HG03039 (cell line): ENCODE measurements around the gene ERCC2.

Source experiments
- ATAC-seq: cut with Tn5 transposase; IDR thresholded peaks from one replicate; pipeline ENCODE4 v1.9.1; 2021; ENCODE audit warnings: mild to moderate bottlenecking, moderate library complexity; ENCODE audit not compliant: unreplicated experiment

The ERCC2 gene

DNA sequence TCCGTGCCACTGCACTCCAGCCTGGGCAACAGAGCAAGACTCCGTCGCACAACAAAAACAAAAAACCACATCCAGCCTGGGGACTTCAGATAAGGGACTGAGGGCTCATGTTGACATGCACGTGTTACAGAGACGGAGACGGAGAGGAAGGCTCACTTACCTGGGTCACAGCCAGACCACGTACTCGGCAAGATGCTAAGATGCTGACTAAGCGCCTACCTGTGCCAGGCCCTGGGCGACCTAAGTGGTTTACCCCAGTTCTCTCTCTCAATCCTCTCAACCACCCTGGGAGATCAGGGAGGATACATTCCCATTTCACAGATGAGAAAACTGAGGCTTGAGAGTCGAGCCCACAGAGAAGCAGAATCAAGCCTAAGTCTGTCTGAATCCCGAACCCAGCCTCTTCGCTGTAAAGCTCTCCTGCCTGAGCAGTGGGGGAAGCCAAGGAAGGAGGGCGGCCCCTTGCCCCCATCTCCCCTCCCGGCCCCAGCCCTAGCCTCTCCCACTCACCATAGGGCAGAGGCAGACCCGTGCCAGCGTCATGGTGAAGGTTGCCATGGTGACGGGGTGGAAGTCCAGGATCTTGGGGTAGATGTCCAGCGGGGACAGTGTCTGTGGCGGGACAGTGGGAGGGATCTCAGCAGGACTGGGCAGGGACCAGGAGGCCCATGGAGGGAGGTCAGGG is 13.5 kb downstream of the ERCC2 start:
- no peak for ATAC-seq

DNA sequence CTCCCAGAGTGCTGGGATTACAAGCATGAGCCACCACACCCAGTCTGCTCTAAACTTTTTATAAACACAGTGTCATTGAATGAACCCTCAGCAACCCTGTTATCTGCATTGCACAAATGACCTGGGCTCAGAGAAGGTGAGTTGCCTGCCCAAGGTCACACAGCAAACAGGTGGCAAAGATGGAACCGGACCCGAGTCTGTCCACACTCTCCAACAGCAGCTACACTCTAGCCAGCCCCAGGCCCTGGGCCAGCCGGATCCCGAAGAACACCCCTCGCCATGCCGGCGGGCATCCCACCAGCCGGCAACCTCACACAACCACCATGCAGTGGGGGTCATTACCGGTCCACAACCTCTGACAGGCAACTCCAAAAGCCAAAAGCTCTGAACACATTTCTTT is 14.5 kb downstream of the ERCC2 start:
- ATAC-seq = no peak

DNA sequence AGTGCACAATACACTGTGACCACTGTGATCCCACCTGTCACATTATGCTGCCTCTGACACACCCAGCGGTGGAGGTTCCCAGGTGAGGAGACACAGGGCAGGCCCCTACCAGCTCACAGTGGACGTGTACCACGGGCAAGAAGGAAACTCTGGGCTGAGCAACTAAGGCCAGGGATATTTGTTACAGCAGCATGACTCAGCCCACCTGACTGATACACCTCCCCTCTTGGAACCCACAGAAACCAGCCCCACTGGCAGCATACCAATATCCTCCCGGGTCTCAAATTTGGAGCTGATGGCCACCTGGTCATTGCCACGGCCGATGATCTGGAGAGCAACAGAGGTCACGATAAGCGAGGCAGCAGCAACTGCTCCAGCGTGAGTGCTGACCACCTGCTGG is 15.0 kb downstream of the ERCC2 start:
- no peak for ATAC-seq

DNA sequence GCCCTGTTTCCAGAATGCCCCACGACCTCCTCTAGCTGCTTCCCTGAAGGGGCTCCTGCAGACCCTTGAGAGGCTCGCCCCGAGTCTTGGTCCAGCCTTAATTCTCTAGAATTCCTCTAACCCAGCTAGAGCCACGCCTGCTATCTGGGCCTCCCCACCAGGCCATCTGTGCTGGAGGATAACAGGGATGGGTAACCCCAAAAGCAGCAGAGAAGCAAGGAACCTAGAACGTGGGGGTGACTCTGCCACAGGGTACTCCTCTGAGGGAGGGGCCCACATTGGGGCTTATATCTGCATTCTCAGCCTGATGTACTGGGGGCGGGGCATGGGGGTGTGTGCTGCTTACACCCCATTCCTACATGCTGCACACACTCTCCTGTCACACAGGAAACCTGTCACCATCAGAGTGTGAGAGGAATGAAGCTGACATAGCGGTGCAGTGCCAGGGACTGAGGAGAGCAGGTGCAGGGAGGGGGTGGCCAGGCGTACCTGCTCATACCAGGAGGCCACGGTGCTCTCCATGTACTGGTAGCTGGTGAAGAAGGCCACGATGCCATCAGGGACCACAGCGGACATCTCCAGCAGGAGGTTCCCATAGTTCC is 16.0 kb downstream of the ERCC2 start:
- ATAC-seq = no peak

DNA sequence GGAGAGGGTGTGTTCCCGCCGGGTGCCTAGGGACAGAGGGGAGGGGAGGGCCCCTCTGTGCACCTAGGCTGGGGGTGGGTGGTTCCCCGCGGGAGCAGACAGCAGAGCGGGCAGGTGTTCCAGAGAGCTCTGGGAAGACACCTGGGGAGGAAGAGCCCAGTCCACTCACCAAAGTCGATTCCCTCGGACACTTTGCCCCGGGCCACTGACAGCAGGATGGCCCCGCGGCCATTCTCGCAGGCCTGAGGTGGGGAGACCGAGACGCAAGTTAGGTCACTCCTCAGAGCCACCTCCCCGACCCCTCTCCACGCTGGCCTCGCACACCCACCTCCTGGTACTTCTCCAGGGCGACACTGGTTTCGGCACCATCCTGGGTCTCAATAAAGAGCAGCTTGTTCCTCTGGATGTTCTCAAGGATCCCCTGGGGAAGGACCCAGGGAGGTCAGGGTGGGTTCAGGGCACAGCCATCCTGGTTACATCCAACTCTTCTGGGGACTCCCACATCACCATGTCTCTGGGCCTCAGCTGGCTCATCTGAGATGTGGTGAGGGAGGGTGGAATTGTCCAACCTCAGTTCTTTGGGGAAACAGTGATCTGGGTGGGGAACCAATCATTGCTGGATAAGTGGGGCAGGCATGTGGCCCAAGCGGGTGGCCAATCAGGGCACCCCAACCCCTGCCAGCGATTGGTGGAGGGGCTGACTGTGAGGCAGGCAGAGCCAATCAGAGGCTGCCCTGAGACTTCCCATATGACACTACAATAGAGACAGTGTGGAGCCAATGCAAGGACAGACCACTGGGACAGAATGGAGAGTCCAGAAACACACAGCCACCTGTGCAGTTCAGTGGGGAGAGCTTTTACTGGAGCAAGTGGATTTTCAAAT is 17.2 kb downstream of the ERCC2 start:
- no peak for ATAC-seq

DNA sequence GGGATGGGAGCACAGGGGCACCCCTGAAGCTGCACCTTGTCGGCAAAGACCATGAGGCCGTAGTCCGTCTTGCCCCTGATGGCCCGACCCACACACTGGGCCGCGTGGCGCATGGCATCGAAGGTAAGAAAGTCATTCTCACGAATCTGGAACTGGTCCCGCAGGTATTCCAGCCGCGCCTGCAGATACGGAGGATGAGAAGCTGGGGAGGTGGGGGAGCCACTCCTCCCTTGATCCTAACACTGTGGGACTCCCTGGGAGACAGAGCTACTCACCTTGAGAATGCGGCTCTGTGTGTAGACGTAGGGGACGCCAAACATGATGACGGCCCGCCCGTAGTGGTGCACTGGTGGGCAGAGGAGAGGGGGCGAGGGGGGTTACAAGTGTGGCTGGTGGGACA is 17.9 kb downstream of the ERCC2 start:
- no peak for ATAC-seq

DNA sequence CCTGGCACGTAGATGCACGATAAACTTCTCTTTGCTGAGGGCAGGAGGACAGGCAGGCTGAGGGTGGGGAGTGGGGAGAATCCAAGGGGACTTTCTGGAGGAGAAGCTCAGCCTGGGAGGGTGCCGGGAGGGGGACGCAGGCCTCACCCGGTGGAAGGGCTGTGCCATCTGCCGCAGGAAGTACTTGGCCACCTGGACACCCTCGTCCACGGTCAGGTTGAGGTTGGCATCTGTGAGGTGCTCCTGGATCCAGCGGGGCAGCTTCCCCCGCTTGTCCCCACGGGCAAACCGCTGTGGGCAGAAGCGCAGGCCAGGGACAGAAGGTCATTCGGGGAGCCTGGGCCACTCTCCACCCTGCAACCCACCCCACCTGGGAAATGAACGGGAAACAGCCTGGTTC is 18.3 kb downstream of the ERCC2 start:
- ATAC-seq = no peak

DNA sequence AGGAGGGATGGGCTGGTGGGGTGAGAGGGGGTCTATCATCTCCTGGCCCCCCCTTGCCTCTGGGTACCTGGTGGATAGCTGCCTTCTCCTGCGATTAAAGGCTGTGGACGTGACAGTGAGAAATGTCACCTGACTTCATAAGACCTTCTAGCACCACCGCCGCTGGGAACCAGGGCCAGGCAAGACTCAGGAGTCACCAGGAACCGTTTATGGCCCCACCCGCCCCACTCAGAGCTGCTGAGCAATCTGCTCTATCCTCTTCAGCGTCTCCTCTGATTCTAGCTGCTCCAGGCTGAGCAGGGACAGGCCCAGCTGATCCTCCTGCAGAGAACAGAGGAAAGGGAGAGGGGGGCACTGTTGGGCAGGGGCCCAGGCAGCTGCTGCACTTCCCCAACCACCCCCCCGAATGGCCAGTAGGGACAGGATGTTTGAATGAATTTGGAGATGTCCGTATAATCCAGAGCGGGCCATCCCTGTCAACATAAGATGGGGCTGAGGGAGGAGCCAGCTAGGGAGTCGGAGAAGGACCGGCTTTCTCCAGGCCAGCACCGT is 18.9 kb downstream of the ERCC2 start:
- ATAC-seq = no peak

DNA sequence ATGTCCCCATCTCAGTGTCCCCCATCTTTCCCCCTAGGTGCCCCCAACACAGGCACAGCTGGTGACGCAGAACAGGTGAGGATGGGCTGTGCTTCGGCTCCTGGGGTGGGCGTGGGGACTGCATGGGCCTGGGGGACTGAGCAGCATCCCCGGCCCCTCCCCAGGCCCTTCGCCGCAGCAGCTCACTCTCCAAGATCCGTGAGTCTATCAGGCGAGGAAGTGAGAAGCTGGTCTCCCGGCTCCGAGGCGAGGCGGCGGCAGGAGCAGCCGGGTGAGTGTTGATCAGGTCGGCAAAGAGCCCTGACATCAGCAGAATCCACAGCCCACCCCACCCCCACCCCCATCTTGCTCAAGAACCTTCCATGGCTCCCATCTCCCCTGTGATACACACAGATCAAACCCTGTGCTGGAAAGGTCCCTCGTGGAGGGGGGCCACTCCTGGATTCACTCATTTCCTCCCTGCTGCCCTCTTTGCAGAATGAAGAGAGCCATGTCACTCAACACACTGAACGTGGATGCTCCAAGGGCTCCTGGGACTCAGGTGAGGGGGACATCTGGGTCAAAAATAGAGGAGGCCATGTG is 19.8 kb downstream of the ERCC2 start:
- no peak for ATAC-seq

DNA sequence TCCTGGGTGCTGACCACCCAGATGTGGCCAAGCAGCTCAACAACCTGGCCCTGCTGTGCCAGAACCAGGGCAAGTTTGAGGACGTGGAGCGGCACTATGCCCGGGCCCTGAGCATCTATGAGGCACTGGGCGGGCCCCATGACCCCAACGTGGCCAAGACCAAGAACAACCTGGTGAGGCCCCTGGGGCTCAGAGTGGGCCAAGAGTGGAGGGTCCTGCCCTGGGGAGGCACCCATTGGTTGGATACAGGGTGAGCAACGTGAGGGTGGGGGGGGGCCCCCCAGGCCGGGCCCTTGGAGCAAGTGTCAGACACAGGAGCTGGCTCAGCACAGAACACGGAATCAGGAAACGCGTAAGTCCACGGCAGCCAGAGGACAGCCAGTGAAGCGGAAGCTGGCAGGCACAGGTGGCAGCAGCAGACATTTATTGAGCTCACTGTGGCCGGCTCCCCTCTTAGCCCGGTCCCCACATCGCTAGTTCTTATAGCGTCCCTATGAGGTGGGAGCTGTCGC is 20.9 kb downstream of the ERCC2 start:
- ATAC-seq = no peak

DNA sequence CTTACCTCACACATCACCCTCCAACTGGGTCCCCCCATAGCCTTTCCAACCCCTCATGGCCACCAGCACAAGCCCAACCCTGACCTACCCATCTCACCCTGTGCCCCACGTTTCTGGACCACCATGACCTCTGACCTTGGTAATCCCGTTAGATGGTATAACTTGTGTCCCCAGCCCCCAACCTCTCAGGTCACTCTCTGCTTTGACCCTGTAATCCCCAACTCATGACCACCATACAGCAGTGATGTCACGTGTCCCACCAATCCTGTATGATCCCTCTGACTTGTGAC is 21.3 kb downstream of the ERCC2 start:
- ATAC-seq = no peak

DNA sequence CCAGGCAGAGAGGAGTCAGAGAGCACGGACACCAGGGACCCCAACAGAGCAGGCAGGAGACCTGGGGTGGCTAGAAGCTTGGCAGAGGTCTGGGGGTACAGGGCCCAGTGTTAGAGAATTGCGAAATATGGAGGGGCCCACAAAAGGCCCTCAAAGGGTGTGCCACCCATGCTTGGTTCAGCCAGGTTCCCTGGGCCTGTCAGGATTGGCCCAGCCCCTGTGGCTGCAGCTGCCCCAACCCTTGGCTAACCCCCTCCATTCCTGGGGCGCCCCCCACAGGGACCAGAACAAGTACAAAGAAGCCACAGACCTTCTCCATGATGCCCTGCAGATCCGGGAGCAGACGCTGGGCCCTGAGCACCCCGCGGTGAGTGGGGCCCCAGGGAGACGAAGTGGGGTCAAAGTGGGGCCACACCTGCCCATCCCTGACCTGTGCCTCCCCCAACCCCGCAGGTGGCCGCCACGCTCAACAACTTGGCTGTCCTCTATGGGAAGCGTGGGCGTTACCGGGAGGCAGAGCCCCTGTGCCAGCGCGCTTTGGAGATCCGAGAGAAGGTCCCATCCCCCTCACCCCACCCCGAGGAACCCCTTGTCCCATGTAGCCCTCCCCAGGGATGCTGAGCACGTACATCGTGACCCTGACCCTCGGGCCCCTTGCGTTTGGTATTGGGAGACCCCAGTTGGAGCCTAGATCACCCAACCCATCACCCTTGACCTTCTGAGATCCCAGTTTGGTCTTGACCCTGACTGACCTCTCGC is 21.8 kb downstream of the ERCC2 start:
- no peak for ATAC-seq

DNA sequence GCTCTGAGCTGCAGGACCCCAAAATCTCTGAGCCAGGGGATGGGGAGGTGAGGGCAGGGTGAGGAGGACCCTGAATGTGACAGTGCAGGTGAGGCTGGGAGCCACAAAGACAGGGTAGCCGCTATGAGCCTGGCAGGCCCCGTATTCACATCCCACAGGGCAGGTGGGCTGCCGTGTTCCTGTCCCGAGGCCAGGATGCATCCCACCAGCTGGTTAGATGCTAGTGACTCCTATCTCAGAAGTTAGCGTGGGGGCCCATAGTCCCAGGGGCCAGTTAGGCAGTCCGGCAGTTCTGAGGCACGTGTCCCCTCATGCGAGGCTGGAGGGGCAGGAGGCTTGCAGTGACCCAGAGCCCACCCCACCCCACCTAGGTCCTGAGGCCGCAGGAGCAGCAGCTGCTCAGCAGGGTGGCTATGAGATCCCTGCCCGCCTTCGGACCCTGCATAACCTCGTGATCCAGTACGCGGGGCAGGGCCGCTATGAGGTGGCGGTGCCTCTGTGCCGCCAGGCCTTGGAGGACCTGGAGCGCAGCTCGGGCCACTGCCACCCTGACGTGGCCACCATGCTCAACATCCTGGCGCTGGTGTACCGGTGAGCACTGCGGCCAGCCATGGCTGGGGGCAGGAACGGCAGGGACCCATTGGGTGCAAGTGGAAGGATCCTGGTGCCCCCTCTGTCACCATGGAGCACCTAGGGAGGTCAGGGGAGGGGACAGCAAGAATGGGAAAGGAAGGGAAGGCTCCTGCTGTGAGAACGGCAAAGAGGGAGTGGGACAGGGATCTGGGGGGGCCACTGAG is 22.6 kb downstream of the ERCC2 start:
- ATAC-seq = no peak

DNA sequence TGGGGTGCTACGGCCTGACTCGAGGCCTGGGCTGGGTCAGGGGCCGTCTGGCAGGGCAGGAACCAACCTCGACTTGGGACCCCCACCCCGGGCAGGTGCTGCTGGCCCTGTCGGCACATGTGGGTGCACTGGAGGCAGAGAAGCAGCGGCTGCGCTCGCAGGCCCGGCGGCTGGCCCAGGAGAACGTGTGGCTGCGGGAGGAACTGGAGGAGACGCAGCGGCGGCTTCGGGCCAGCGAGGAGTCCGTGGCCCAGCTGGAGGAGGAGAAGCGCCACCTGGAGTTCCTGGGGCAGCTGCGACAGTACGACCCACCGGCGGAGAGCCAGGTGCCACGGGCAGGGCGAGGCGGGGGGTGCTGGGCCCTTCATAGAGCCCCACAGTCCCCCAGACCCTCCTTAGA is 23.9 kb downstream of the ERCC2 start:
- ATAC-seq = no peak

DNA sequence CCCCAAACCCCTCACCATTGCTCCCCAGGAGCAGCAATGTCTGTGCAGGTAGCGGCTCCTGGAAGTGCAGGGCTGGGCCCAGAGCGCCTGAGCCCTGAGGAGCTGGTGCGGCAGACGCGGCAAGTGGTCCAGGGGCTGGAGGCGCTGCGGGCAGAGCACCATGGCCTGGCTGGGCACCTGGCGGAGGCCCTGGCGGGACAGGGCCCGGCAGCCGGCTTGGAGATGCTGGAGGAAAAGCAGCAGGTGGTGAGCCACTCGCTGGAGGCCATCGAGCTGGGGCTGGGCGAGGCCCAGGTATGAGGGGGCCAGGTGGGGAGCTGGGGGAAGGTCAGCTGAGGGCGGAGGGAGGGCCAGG is 24.9 kb downstream of the ERCC2 start:
- no peak for ATAC-seq

DNA sequence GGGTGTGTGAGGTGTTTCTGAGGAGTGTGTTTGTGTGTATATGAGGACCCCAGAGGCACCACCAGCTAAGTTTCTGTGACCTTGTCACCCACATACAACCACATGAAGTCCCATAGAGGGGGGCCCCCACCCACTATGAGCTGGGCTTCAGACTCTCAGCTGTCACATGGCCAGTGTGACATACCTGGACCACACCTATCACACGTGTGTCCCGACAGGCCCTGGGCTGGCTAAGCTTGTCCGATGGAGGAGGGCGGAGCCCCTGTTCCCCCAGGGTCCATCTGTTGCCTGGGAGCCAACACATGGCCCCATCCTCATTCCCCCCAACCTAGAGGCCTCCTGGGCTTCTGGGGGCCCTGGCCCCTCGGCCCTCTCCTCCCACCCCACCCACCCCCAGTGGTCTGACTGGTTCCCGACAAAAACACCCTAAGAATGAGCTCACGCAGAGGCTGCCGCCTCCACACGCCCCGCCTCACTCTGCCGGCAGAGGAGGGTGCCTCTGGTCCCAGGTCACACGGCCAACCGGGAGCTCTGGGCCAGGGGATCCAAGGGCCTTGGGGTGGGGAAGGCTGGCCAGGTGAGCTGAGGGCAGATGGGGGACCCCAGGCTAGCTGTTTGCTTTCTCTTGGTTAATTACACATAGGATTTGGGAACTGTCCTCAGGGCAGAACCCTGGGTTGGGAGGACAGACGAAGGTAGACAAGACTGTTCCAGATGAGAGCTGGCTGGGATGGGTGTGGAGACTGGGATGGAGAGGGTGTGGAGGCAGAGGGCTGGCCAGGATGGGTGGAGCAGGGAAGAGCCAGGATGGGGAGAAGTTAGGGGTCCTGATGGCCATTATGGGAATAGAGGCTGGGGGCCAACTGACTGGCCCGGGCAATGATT is 25.5 kb downstream of the ERCC2 start:
- ATAC-seq = no peak

DNA sequence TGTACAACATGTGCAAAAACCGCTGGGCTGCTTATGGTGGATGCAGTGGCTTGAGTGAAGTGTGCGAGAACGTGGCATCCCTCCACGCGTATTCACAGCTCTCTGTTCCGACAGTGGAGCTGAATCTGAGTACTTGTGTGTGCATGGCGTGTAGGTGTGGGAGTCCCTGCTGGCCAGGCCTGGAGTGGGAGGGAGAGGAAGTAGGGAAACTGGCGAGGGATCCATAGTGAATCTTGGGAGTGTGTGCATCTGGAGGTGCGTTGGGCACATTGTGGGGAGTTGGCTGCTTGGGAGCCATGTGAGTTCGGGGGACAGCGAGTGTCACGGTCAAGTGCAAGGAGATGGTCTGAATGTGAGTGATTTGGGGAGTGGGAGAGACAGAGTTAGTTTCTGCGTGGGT is 27.5 kb downstream of the ERCC2 start:
- ATAC-seq = no peak

DNA sequence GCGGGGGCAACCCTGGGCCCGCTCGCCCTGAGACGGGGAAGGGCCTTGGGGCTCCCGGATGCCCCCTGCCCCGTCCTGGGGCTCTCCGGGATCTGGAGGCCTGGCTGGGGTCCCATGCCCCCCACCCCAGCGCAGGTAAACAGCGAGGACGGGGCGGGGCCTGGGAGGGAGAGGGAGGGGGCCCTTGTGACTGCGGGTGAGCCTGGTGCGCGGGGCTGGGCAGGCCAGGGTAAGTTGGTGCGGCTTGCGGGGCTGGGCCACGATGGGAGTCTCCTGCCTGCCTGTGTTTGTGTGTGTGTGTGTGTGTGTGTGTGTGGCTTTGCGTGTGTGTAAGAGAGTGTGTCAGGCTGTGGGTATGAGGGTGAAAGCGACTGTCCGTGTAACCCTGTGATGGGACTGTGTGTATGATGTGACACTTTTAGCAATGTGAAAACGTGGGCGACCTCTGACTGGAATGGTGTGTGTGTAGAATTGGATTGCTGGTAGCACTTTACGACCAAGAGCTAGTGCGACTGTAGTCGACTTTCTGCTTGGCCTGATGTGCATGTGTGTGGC is 29.4 kb downstream of the ERCC2 start:
- no peak for ATAC-seq
